ENCODE measurements around the gene DNASE1L2. TPM values are rescaled to one million over a fixed set of nuclear protein-coding genes. Genes with fewer than 3 reads are reported as not detected.

The DNASE1L2 gene
- total and polyA plus RNA-seq, 2 of the 4 experiments (the other 2 are of a cell fraction) = 0.18 to 0.75 TPM

DNA sequence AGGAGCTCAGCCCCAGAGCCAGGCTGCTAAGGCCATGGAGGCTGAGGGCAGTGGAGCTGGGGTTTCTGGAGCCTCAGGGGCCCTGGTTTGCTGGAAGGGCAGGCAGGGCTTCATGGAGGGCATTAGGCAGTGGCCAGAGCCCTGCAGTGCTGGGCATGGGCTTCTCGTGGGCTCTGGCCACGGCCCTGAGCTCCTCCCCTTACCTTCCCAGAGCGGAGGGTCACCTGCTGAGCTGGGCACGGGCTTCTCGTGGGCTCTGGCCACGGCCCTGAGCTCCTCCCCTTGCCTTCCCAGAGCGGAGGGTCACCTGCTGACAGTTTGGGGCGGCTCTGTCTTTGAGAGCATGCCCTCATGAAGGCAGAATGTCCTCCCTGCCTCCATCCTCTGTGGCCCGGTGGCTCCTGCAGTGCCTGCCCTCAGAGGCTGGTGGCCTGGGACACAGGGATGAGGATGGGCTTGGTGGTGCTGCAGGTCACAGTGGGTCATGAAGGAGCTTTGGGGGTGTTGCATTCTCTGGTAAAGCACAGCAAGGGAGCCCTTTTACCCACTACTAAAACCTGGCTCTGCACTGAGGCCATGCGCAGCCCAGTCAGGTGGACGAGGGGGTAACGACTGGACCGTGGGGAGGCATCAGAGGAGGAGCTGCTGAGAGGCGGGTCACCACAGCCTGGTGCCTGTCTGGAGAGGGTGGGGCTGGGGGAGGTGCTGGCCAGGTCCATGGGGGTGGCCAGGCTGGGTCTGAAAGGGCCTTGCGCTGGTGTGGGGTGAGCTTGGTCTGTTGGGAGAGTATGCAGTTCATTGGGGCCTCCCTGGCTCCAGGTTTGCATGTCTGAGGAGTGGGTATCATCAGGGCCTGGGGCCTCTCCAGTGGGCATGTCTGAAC lies 34.6 kb downstream of the DNASE1L2 start:
- H2AFZ ChIP-seq (replicated peaks; ENCODE audit: low read length, poor library complexity) = no peak overlapping the region
- peaks cover 37% of the 10 kb centered on the region for H4K20me1 ChIP-seq (ENCODE audit: insufficient read depth, low read length)
- in situ Hi-C loops (cut with MboI; ENCODE audit: low sequenced_read_pairs) = loop anchor here (10.0 kb wide), 1 partner anchor 154 kb away; the partner anchor contains the start of gene CCNF
- no peak overlapping the region for H3K4ac ChIP-seq (ENCODE audit: low read depth, low read length)
- H3K36me3 ChIP-seq (ENCODE audit: control insufficient read depth, insufficient read depth, low read length) = peaks cover 5% of the 10 kb centered on the region; the same call in 1 of the 2 replicates
- WGBS, 2 experiments (ENCODE audit: extremely low coverage in 2 of 2, insufficient read length in 1 of 2) = 85% methylated on average over 5 of the region's 15 CpGs; no CpG with 5 or more reads in 1 of the 2 experiments
- H2BK120ac ChIP-seq (ENCODE audit: low read depth, low read length) = no peak overlapping the region
- TF ChIP-seq MXI1 (IDR thresholded peaks at IDR 0.05; ENCODE audit: borderline replicate concordance, low read depth, low read length) (no peak), MAZ (IDR thresholded peaks at IDR 0.05; ENCODE audit: borderline replicate concordance, low read depth, low read length) (no peak), POLR2A (IDR thresholded peaks at IDR 0.05; ENCODE audit: low read depth, low read length) (no peak), SMC3 (IDR thresholded peaks at IDR 0.05; ENCODE audit: low read depth, low read length) (no peak), FOS (IDR thresholded peaks at IDR 0.05; ENCODE audit: low read depth, low read length) (no peak), MAFK (IDR thresholded peaks at IDR 0.05; ENCODE audit: low read depth, low read length) (no peak), CHD1 (IDR thresholded peaks at IDR 0.05; ENCODE audit: low read depth, low read length) (no peak), RAD21 (IDR thresholded peaks at IDR 0.05; ENCODE audit: low read length) (no peak), RCOR1 (IDR thresholded peaks at IDR 0.05; ENCODE audit: insufficient replicate concordance, low read length) (no peak)
- TF ChIP-seq, protein P1, sequence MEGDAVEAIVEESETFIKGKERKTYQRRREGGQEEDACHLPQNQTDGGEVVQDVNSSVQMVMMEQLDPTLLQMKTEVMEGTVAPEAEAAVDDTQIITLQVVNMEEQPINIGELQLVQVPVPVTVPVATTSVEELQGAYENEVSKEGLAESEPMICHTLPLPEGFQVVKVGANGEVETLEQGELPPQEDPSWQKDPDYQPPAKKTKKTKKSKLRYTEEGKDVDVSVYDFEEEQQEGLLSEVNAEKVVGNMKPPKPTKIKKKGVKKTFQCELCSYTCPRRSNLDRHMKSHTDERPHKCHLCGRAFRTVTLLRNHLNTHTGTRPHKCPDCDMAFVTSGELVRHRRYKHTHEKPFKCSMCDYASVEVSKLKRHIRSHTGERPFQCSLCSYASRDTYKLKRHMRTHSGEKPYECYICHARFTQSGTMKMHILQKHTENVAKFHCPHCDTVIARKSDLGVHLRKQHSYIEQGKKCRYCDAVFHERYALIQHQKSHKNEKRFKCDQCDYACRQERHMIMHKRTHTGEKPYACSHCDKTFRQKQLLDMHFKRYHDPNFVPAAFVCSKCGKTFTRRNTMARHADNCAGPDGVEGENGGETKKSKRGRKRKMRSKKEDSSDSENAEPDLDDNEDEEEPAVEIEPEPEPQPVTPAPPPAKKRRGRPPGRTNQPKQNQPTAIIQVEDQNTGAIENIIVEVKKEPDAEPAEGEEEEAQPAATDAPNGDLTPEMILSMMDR (conservative IDR thresholded peaks at IDR 0.05; ENCODE audit: low read depth, low read length) = no peak
- TF ChIP-seq, protein P2, sequence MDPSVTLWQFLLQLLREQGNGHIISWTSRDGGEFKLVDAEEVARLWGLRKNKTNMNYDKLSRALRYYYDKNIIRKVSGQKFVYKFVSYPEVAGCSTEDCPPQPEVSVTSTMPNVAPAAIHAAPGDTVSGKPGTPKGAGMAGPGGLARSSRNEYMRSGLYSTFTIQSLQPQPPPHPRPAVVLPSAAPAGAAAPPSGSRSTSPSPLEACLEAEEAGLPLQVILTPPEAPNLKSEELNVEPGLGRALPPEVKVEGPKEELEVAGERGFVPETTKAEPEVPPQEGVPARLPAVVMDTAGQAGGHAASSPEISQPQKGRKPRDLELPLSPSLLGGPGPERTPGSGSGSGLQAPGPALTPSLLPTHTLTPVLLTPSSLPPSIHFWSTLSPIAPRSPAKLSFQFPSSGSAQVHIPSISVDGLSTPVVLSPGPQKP (IDR thresholded peaks at IDR 0.05; ENCODE audit: borderline replicate concordance, low read depth, low read length) = no peak
- TF ChIP-seq, protein P3, sequence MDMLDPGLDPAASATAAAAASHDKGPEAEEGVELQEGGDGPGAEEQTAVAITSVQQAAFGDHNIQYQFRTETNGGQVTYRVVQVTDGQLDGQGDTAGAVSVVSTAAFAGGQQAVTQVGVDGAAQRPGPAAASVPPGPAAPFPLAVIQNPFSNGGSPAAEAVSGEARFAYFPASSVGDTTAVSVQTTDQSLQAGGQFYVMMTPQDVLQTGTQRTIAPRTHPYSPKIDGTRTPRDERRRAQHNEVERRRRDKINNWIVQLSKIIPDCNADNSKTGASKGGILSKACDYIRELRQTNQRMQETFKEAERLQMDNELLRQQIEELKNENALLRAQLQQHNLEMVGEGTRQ (IDR thresholded peaks at IDR 0.05; ENCODE audit: low read depth, low read length) = no peak
- peak overlapping the region; percentile 16 for H2AK9ac ChIP-seq (replicated peaks; ENCODE audit: low read depth, low read length, poor library complexity)
- no peak overlapping the region for H3K27ac ChIP-seq (ENCODE audit: insufficient read depth, low read length)
- BruUV-seq (replicated peaks) = no TSS peak
- H3K4me3 ChIP-seq (ENCODE audit: insufficient read depth, low read depth, low read length) = no peak overlapping the region
- dilution Hi-C loops (cut with HindIII; ENCODE audit: low sequenced_read_pairs, unreplicated experiment) = no loop called here
- no peak overlapping the region for H4K5ac ChIP-seq (ENCODE audit: low read depth, low read length)
- H3K56ac ChIP-seq (ENCODE audit: extremely low read depth, insufficient read depth, low read length) = no peak overlapping the region
- H3K18ac ChIP-seq (ENCODE audit: low read depth, low read length) = no peak overlapping the region
- no peak overlapping the region for H3K4me2 ChIP-seq (ENCODE audit: low read depth, low read length)
- intact Hi-C loops (cut with micrococcal nuclease) = no loop called here
- H2BK15ac ChIP-seq (ENCODE audit: low read depth, low read length) = no peak overlapping the region
- H3K27me3 ChIP-seq (ENCODE audit: control insufficient read depth, insufficient read depth, low read length) = no peaks in the 10 kb centered on the region
- peaks cover 6 to 33% of the 10 kb centered on the region in 2 experiments; a peak in 3 of 4 replicates for H3K79me1 ChIP-seq (ENCODE audit: low read depth in 1 of 2, low read length in 2 of 2)
- H3K14ac ChIP-seq (replicated peaks; ENCODE audit: low read depth, low read length) = no peak overlapping the region
- H3K9me3 ChIP-seq (ENCODE audit: control insufficient read depth, insufficient read depth, low read length) = no peaks in the 10 kb centered on the region
- H2AK5ac ChIP-seq (ENCODE audit: low read depth, low read length) = no peak overlapping the region
- POLR2A ChIA-PET (ENCODE audit: unreplicated experiment) = interaction anchor here (0.6 kb wide), 1 partner anchor 32 kb away, joined by 12 read pairs; no protein-coding TSS in a partner anchor
- H4K8ac ChIP-seq (ENCODE audit: low read depth in 2 of 2, low read length in 2 of 2) = no peak overlapping the region
- ATAC-seq (ENCODE audit: low read depth) (no peak), DNase-seq (no peak)
- CTCF ChIA-PET = interaction anchor here (1.3 kb wide), 1 partner anchor 19 kb away, joined by 3 read pairs; no protein-coding TSS in a partner anchor
- no peak overlapping the region for H3K23ac ChIP-seq (ENCODE audit: low read depth, low read length)
- no peak overlapping the region for H3K9ac ChIP-seq (ENCODE audit: low read depth, low read length)
- no peak overlapping the region for H2BK20ac ChIP-seq (ENCODE audit: low read depth, low read length)
- H3K4me1 ChIP-seq (ENCODE audit: control insufficient read depth, insufficient read depth, low read length) = peaks cover 8% of the 10 kb centered on the region
- H3K9me1 ChIP-seq (ENCODE audit: insufficient read depth, low read length) = peaks cover 10% of the 10 kb centered on the region
- no peak overlapping the region for H4K91ac ChIP-seq (ENCODE audit: insufficient read depth, low read depth, low read length)
- H2BK5ac ChIP-seq (ENCODE audit: low read depth, low read length, poor library complexity, severe bottlenecking) = no peak overlapping the region

All from IMR-90 (cell line).